ENCODE results near the gene PIN4. TPM values are rescaled to one million over a fixed set of nuclear protein-coding genes. Genes with fewer than 3 reads are reported as not detected.

PIN4 gene
- total RNA-seq, 1 donor from 2014 or later: 10.3 TPM

DNA sequence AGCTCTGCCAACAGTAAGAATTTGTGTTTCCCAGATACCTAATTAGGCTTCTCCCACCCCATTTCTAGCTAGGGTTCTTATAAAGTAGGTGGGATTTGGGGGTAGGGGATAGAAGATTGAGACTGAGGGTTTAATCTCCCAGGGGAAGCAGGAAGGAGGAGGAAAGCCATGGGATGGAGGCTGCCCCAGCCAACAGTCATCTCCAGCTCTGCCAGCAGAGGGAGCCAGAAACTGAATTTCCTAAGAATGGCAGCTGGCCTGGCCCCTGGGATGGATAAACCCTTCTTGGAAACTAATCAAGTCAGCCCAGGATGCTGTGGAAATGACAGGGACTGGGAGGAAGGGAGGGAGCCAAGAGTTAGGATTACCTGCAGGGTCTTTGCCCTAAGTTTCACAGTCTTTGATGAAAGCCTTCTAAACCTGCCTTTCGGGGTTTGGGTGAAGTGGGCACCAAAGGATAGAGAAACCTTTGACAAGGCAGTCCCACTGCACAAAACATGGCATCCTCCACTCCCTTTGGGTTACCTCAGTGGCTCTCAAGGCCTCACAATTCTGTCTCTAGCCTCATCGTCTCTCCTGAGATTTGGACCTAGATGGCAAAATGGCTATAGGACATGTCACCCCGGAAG lies 64.0 kb downstream of the PIN4 start:
- FAIRE-seq: peak; percentile 60
- DNase-seq (ENCODE audit: low read depth): peak; percentile 22
- Histone ChIP-seq H3K36me3 (ENCODE audit: control insufficient read depth, insufficient read depth, low read length) (no peaks in the 10 kb centered on the region), H3K4me3 (ENCODE audit: low read depth, low read length) (no peak overlapping the region), H3K27me3 (ENCODE audit: control insufficient read depth, insufficient read depth, low read length) (no peaks in the 10 kb centered on the region)
- TF ChIP-seq, protein P1, sequence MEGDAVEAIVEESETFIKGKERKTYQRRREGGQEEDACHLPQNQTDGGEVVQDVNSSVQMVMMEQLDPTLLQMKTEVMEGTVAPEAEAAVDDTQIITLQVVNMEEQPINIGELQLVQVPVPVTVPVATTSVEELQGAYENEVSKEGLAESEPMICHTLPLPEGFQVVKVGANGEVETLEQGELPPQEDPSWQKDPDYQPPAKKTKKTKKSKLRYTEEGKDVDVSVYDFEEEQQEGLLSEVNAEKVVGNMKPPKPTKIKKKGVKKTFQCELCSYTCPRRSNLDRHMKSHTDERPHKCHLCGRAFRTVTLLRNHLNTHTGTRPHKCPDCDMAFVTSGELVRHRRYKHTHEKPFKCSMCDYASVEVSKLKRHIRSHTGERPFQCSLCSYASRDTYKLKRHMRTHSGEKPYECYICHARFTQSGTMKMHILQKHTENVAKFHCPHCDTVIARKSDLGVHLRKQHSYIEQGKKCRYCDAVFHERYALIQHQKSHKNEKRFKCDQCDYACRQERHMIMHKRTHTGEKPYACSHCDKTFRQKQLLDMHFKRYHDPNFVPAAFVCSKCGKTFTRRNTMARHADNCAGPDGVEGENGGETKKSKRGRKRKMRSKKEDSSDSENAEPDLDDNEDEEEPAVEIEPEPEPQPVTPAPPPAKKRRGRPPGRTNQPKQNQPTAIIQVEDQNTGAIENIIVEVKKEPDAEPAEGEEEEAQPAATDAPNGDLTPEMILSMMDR (IDR thresholded peaks at IDR 0.05; ENCODE audit: insufficient read depth, low read length, severe bottlenecking): peak; percentile 70

DNA sequence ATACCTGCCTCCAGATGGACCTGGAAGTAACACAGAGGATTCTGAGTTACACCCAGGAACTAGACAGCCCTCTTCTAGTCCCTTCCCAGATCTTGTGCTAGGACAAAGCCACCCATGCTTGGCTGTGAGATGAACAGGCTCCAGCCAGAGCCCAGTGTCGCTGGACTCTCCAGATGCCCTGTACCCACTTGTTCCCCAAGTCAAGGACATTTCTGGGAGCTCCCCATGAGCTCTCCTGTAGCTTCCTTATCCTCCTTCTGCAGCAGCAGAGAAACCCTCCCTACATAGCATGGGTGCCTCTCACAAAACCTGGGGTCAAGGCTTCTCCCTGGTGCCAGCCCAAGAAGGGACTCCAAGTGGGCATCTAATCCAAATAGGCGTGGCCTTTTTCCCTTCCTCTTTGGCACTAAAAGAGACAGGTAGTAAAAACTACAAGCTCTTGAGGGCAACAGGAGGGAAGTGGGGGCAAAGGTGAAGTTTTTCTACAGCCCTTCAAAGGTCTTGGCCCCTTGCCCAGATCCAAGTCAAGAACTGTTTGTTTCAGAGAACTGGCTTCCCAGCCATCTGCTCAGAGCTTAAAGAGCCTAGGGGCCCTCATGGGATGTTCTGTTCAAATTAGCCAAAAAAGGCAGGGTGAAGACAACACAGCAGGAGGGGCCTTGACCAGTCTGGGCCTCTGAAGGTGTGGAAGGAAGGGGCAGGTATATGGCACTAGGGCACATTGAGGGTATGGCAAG lies 65.8 kb downstream of the PIN4 start:
- Histone ChIP-seq H3K36me3 (ENCODE audit: control insufficient read depth, insufficient read depth, low read length) (no peaks in the 10 kb centered on the region), H3K27me3 (ENCODE audit: control insufficient read depth, insufficient read depth, low read length) (no peaks in the 10 kb centered on the region), H3K4me3 (ENCODE audit: low read depth, low read length) (no peak overlapping the region)
- TF ChIP-seq, protein P1 (IDR thresholded peaks at IDR 0.05; ENCODE audit: insufficient read depth, low read length, severe bottlenecking): no peak
- DNase-seq (ENCODE audit: low read depth) (no peak), FAIRE-seq (no peak)

Other genes starting within 250 kb of the PIN4 start
- not detected in 2 replicates for gene RTL5, start 49.8 kb upstream of the PIN4 start, total RNA-seq
- gene ERCC6L, start 57.3 kb downstream of the PIN4 start, total RNA-seq: under 0.01 and 0.13 TPM in 2 replicates
- gene RPS4X, start 95.5 kb downstream of the PIN4 start, total RNA-seq: 1,256 and 1,722 TPM in 2 replicates
- 0.26 TPM in 1 of 2 replicates, not detected in the other for gene CITED1, start 124.2 kb downstream of the PIN4 start, total RNA-seq

Data from bronchial epithelial cell (primary cell).